Measurements from ENCODE around the gene COX14.
A peak's percentile ranks its signal among the peaks of the same experiment; 100 is the strongest.

Gene COX14

GRCh38 chr12:50107416-50108268 lies 4.4 kb upstream of the COX14 start:
- DNase-seq (ENCODE audit: low read depth) = no peak
- TF ChIP-seq, protein P1, sequence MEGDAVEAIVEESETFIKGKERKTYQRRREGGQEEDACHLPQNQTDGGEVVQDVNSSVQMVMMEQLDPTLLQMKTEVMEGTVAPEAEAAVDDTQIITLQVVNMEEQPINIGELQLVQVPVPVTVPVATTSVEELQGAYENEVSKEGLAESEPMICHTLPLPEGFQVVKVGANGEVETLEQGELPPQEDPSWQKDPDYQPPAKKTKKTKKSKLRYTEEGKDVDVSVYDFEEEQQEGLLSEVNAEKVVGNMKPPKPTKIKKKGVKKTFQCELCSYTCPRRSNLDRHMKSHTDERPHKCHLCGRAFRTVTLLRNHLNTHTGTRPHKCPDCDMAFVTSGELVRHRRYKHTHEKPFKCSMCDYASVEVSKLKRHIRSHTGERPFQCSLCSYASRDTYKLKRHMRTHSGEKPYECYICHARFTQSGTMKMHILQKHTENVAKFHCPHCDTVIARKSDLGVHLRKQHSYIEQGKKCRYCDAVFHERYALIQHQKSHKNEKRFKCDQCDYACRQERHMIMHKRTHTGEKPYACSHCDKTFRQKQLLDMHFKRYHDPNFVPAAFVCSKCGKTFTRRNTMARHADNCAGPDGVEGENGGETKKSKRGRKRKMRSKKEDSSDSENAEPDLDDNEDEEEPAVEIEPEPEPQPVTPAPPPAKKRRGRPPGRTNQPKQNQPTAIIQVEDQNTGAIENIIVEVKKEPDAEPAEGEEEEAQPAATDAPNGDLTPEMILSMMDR (IDR thresholded peaks at IDR 0.05; ENCODE audit: insufficient read depth, low read depth, low read length, missing control alignments) = no peak

GRCh38 chr12:50109319-50109718 lies 2.7 kb upstream of the COX14 start:
- no peak overlapping the region for H3K4me3 ChIP-seq (ENCODE audit: low read length)
- no peak for DNase-seq (ENCODE audit: low read depth)
- TF ChIP-seq, protein P1 (IDR thresholded peaks at IDR 0.05; ENCODE audit: insufficient read depth, low read depth, low read length, missing control alignments) = no peak

More at GRCh38 chr12:50107416-50108268, 4.4 kb upstream of the COX14 start:
- no peak overlapping the region for H3K4me3 ChIP-seq (ENCODE audit: low read length)

DNA sequence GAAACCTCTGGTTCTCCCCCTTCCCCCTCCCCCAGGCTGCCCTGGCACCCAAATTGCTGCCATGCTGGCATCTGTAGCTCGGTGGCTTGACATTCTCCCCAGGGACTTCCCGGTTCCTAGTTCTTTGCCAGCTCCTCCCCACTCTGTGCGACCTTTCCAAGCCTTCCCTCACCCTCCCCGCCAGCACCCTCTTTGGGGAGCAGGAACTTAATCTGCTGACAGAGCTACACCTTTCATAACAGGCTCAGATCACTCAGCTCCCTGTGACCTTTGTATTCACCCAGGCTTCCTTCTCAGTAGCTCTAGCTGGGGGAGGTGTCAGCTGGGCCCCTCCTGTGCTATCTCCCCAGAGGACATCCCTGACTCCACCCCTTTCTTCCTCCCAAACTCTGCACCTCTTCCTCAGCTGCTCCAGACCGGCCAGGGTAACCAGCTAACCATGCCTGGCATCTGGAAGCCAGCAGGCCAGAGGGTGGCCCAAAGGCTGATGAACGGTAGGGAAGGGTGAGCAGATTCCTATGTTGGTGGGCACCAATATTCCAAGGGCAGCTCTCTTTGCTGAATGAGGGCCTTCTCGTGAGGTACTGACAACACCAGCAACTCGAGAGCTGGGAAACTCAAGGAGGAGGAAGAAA lies 1.8 kb upstream of the COX14 start:
- H3K4me3 ChIP-seq (ENCODE audit: low read length) = no peak overlapping the region
- TF ChIP-seq, protein P1 (IDR thresholded peaks at IDR 0.05; ENCODE audit: insufficient read depth, low read depth, low read length, missing control alignments) = no peak
- DNase-seq (ENCODE audit: low read depth) = no peak

- TF ChIP-seq, protein P1 (IDR thresholded peaks at IDR 0.05; ENCODE audit: insufficient read depth, low read depth, low read length, missing control alignments) = no peak
- no peak overlapping the region for H3K4me3 ChIP-seq (ENCODE audit: low read length)
- peak; percentile 18 for DNase-seq (ENCODE audit: low read depth)
Measured at GRCh38 chr12:50110762-50111351, 1.2 kb upstream of the COX14 start.

DNA sequence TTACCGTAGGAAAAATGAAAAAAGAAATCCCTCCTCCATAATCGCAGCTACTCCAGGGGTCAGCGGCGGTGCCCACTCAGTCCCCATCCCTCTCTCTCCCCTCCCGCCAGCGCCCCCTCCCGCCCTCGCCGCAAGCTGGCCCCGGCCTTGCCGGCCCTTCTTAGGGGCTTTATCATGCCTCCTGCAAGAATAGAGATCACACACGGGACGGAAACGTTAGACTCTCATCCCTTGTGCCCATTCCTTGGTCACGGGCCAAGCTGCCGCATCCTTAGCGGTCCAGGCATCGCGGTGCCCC lies 692 bp upstream of the COX14 start:
- DNase-seq (ENCODE audit: low read depth) = no peak
- TF ChIP-seq, protein P1 (IDR thresholded peaks at IDR 0.05; ENCODE audit: insufficient read depth, low read depth, low read length, missing control alignments) = no peak
- H3K4me3 ChIP-seq (ENCODE audit: low read length) = peak overlapping the region; percentile 40

- H3K4me3 ChIP-seq (ENCODE audit: low read length) = peak overlapping the region; percentile 92
- no peak for DNase-seq (ENCODE audit: low read depth)
- TF ChIP-seq, protein P1 (IDR thresholded peaks at IDR 0.05; ENCODE audit: insufficient read depth, low read depth, low read length, missing control alignments) = no peak
Measured at GRCh38 chr12:50112456-50113218, 601 bp downstream of the COX14 start.

Data from epithelial cell of esophagus (primary cell).